ENCODE measurements around the gene TMEFF2. TPM values are rescaled to one million over a fixed set of nuclear protein-coding genes. Genes with fewer than 3 reads are reported as not detected.

The TMEFF2 gene
- total and polyA plus RNA-seq, 2 of the 8 experiments (the other 6 are each of a cell fraction or from before 2014, with no cell fraction given): 0.91 to 3.7 TPM

- no peak for TF ChIP-seq CHD7 (IDR thresholded peaks at IDR 0.05; ENCODE audit: insufficient replicate concordance, low read length)
- TF ChIP-seq RXRA (IDR thresholded peaks at IDR 0.05; ENCODE audit: insufficient read depth, low read depth, low read length): no peak
- TF ChIP-seq JUN (IDR thresholded peaks at IDR 0.05; ENCODE audit: low read depth, low read length): no peak
- no peak for TF ChIP-seq JUND (IDR thresholded peaks at IDR 0.05; ENCODE audit: low read length)
- TF ChIP-seq KDM5A (IDR thresholded peaks at IDR 0.05; ENCODE audit: low read length): no peak
- TF ChIP-seq KDM4A (IDR thresholded peaks at IDR 0.05; ENCODE audit: low read depth, low read length, severe bottlenecking): no peak
Observed at GRCh38 chr2:192218377-192218776, 23.6 kb upstream of the TMEFF2 start (continued).

All from H1 (cell line).